ENCODE data around the gene DTWD2.

Gene DTWD2

DNA sequence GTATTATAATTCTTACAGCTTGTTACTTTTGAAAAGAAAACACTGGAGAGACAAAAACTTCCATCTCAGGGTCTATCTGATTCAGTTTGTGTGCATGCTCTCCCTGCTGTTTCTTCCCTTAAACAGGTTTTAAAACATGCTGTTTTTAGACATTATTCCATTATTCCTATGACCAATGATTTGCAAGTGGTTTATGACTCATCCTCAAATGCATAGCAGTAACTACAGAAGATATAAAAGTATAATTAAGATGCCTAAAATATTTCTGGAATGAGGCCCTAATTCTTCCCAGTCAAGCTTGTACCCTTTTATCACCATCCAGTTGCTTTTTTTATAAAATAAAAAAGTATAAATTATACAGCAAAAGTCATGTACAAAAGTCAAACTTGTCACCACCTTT lies 3.7 kb downstream of the DTWD2 start:
- no peak overlapping the region for H3K4me3 ChIP-seq (ENCODE audit: low read length)
- H3K4me2 ChIP-seq (ENCODE audit: low read depth, low read length), result no peak overlapping the region
- DNase-seq, result no peak
- H3K9me2 ChIP-seq (replicated peaks; ENCODE audit: insufficient read depth, low read length), result no peaks in the 10 kb centered on the region
- H4K20me1 ChIP-seq (ENCODE audit: insufficient read depth, low read length), result no peaks in the 10 kb centered on the region
- no peaks in the 10 kb centered on the region for H3K79me2 ChIP-seq (ENCODE audit: low read length)
- H3F3A ChIP-seq (ENCODE audit: insufficient read depth, low read length), result no peaks in the 10 kb centered on the region
- no peaks in the 10 kb centered on the region for H3K9me3 ChIP-seq (replicated peaks; ENCODE audit: insufficient read depth, low read length)
- H2AFZ ChIP-seq (ENCODE audit: low read length), result no peak overlapping the region
- no peak overlapping the region for H3K9ac ChIP-seq (ENCODE audit: low read length)
- H3K4me1 ChIP-seq (ENCODE audit: low read length), result no peaks in the 10 kb centered on the region
- H3K36me3 ChIP-seq (replicated peaks; ENCODE audit: insufficient read depth, low read length), result no peaks in the 10 kb centered on the region
- no peaks in the 10 kb centered on the region for H3K27me3 ChIP-seq (replicated peaks; ENCODE audit: insufficient read depth, low read length)
- no peak overlapping the region for H3K27ac ChIP-seq (ENCODE audit: low read length)
- TF ChIP-seq EZH2phosphoT487 (IDR thresholded peaks at IDR 0.05; ENCODE audit: low read length) (no peak), EZH2 (optimal IDR thresholded peaks at IDR 0.05; ENCODE audit: low read depth, low read length) (no peak)
- TF ChIP-seq, protein P1, sequence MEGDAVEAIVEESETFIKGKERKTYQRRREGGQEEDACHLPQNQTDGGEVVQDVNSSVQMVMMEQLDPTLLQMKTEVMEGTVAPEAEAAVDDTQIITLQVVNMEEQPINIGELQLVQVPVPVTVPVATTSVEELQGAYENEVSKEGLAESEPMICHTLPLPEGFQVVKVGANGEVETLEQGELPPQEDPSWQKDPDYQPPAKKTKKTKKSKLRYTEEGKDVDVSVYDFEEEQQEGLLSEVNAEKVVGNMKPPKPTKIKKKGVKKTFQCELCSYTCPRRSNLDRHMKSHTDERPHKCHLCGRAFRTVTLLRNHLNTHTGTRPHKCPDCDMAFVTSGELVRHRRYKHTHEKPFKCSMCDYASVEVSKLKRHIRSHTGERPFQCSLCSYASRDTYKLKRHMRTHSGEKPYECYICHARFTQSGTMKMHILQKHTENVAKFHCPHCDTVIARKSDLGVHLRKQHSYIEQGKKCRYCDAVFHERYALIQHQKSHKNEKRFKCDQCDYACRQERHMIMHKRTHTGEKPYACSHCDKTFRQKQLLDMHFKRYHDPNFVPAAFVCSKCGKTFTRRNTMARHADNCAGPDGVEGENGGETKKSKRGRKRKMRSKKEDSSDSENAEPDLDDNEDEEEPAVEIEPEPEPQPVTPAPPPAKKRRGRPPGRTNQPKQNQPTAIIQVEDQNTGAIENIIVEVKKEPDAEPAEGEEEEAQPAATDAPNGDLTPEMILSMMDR (IDR thresholded peaks at IDR 0.05; ENCODE audit: low read length), result no peak

DNA sequence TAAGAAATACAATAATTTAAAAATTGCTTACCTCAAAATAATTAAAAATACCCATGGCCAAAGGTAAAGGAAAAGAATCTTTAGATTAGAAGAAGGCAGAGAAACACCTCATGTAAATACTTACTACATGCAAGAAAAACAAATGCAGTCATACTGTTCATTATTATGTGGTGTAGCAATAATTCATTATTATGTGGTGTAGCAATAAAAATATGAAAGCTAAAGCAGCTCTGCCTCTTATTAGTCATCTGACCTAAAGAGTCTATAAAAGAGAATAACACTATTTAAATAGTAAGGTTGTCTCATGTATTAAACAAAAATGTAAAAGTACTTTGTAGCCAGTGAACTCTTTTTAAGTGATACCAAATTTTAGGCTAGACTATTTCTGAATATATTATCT lies 6.6 kb downstream of the DTWD2 start:
- no peaks in the 10 kb centered on the region for H3K9me2 ChIP-seq (replicated peaks; ENCODE audit: insufficient read depth, low read length)
- H3K9ac ChIP-seq (ENCODE audit: low read length), result no peak overlapping the region
- no peak overlapping the region for H3K4me3 ChIP-seq (ENCODE audit: low read length)
- H3K9me3 ChIP-seq (replicated peaks; ENCODE audit: insufficient read depth, low read length), result no peaks in the 10 kb centered on the region
- H3K4me1 ChIP-seq (ENCODE audit: low read length), result no peaks in the 10 kb centered on the region
- H3K36me3 ChIP-seq (replicated peaks; ENCODE audit: insufficient read depth, low read length), result no peaks in the 10 kb centered on the region
- no peaks in the 10 kb centered on the region for H3F3A ChIP-seq (ENCODE audit: insufficient read depth, low read length)
- no peak overlapping the region for H3K4me2 ChIP-seq (ENCODE audit: low read depth, low read length)
- DNase-seq, result no peak
- TF ChIP-seq, protein P1 (IDR thresholded peaks at IDR 0.05; ENCODE audit: low read length), result no peak
- no peak for TF ChIP-seq EZH2 (optimal IDR thresholded peaks at IDR 0.05; ENCODE audit: low read depth, low read length)
- TF ChIP-seq EZH2phosphoT487 (IDR thresholded peaks at IDR 0.05; ENCODE audit: low read length), result no peak
- H2AFZ ChIP-seq (ENCODE audit: low read length), result no peak overlapping the region
- no peaks in the 10 kb centered on the region for H3K79me2 ChIP-seq (ENCODE audit: low read length)
- H3K27me3 ChIP-seq (replicated peaks; ENCODE audit: insufficient read depth, low read length), result no peaks in the 10 kb centered on the region
- H4K20me1 ChIP-seq (ENCODE audit: insufficient read depth, low read length), result no peaks in the 10 kb centered on the region
- no peak overlapping the region for H3K27ac ChIP-seq (ENCODE audit: low read length)

DNA sequence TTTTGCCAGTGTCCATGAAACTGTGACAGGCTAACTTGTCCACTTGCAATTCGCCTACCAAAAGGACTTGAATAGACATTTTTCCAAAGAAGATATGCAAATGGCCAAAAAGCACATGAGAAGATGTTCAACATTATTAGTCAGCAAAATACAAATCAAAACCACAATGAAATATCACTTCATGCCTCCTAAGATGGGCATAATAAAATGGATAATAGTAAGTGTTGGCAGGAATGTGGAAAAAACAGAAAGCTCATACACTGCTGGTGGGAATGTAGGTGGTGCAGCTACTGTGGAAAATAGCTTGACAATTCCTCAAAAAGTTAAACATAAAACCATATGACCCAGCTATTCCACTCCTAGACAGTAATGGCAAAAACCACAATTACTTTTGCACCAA lies 7.9 kb downstream of the DTWD2 start:
- no peak overlapping the region for H3K4me2 ChIP-seq (ENCODE audit: low read depth, low read length)
- no peaks in the 10 kb centered on the region for H3K9me3 ChIP-seq (replicated peaks; ENCODE audit: insufficient read depth, low read length)
- no peaks in the 10 kb centered on the region for H4K20me1 ChIP-seq (ENCODE audit: insufficient read depth, low read length)
- no peaks in the 10 kb centered on the region for H3K27me3 ChIP-seq (replicated peaks; ENCODE audit: insufficient read depth, low read length)
- no peak overlapping the region for H3K9ac ChIP-seq (ENCODE audit: low read length)
- TF ChIP-seq, protein P1 (IDR thresholded peaks at IDR 0.05; ENCODE audit: low read length), result no peak
- H2AFZ ChIP-seq (ENCODE audit: low read length), result no peak overlapping the region
- no peak overlapping the region for H3K27ac ChIP-seq (ENCODE audit: low read length)
- H3K79me2 ChIP-seq (ENCODE audit: low read length), result no peaks in the 10 kb centered on the region
- H3K9me2 ChIP-seq (replicated peaks; ENCODE audit: insufficient read depth, low read length), result no peaks in the 10 kb centered on the region
- H3K36me3 ChIP-seq (replicated peaks; ENCODE audit: insufficient read depth, low read length), result no peaks in the 10 kb centered on the region
- no peak for DNase-seq
- H3K4me1 ChIP-seq (ENCODE audit: low read length), result no peaks in the 10 kb centered on the region
- H3F3A ChIP-seq (ENCODE audit: insufficient read depth, low read length), result no peaks in the 10 kb centered on the region
- no peak overlapping the region for H3K4me3 ChIP-seq (ENCODE audit: low read length)

DNA sequence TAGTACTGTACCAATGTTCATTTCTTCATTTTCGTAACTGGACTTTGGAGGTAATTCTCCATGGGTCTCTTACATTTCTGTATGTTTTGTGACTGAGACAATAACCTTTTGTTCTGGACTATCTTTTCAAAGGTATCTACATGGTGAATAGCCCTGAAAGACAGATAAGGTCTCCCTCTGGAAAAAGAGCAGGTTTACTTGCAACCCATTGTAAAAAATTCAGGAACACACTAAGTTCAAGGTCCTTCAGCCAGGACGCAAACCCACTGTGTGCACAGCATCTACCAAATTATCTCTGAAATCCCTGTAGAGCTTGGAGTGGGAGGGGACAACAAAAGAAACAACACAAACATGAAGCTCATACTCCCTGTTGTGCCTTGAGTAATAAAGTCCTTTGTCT lies 8.3 kb downstream of the DTWD2 start:
- no peaks in the 10 kb centered on the region for H3K27me3 ChIP-seq (replicated peaks; ENCODE audit: insufficient read depth, low read length)

More for the DNA sequence above, 8.3 kb downstream of the DTWD2 start:
- Histone ChIP-seq H3K4me2 (ENCODE audit: low read depth, low read length) (no peak overlapping the region), H3K36me3 (replicated peaks; ENCODE audit: insufficient read depth, low read length) (no peaks in the 10 kb centered on the region), H3K9ac (ENCODE audit: low read length) (no peak overlapping the region), H3K4me1 (ENCODE audit: low read length) (no peaks in the 10 kb centered on the region), H4K20me1 (ENCODE audit: insufficient read depth, low read length) (no peaks in the 10 kb centered on the region), H3K9me2 (replicated peaks; ENCODE audit: insufficient read depth, low read length) (no peaks in the 10 kb centered on the region), H3F3A (ENCODE audit: insufficient read depth, low read length) (no peaks in the 10 kb centered on the region), H3K79me2 (ENCODE audit: low read length) (no peaks in the 10 kb centered on the region), H2AFZ (ENCODE audit: low read length) (no peak overlapping the region), H3K27ac (ENCODE audit: low read length) (no peak overlapping the region), H3K4me3 (ENCODE audit: low read length) (no peak overlapping the region), H3K9me3 (replicated peaks; ENCODE audit: insufficient read depth, low read length) (no peaks in the 10 kb centered on the region)
- DNase-seq, result no peak
- TF ChIP-seq, protein P1 (IDR thresholded peaks at IDR 0.05; ENCODE audit: low read length), result no peak
- TF ChIP-seq EZH2phosphoT487 (IDR thresholded peaks at IDR 0.05; ENCODE audit: low read length) (no peak), EZH2 (optimal IDR thresholded peaks at IDR 0.05; ENCODE audit: low read depth, low read length) (no peak)

Data from MM.1S (cell line).